Glutamatergic neuron (in vitro differentiated cells): ENCODE results near the gene ADARB2. TPM values are rescaled to one million over a fixed set of nuclear protein-coding genes. Genes with fewer than 3 reads are reported as not detected.

Experiments
- DNase-seq: peaks from one replicate; pipeline ENCODE4 v3.0.0; 2022
- H3K27ac Mint-ChIP-seq: one replicate; pipeline ENCODE4 v1.8.0; 2020; ENCODE audit warnings: mild to moderate bottlenecking, mixed read lengths, inconsistent platforms; ENCODE audit not compliant: unreplicated experiment
- H3K27me3 Mint-ChIP-seq: one replicate; pipeline ENCODE4 v1.8.0; 2020; ENCODE audit warnings: mild to moderate bottlenecking, moderate library complexity, mixed read lengths, inconsistent platforms; ENCODE audit not compliant: unreplicated experiment
- H3K36me3 Mint-ChIP-seq: one replicate; pipeline ENCODE4 v1.8.0; 2020; ENCODE audit warnings: mild to moderate bottlenecking, mixed read lengths, inconsistent platforms; ENCODE audit not compliant: unreplicated experiment
- H3K4me1 Mint-ChIP-seq: one replicate; pipeline ENCODE4 v1.8.0; 2020; ENCODE audit warnings: mild to moderate bottlenecking, low read depth, mixed read lengths, inconsistent platforms; ENCODE audit not compliant: unreplicated experiment
- H3K4me3 Mint-ChIP-seq: one replicate; pipeline ENCODE4 v1.8.0; 2020; ENCODE audit warnings: mild to moderate bottlenecking, mixed read lengths, inconsistent platforms; ENCODE audit not compliant: unreplicated experiment
- H3K9me3 Mint-ChIP-seq: one replicate; pipeline ENCODE4 v1.8.0; 2020; ENCODE audit warnings: mild to moderate bottlenecking, moderate library complexity, mixed read lengths, inconsistent platforms; ENCODE audit not compliant: unreplicated experiment
- CTCF ChIP-seq: fragments of 200-600 bp; sonication (generic); IDR thresholded peaks from one replicate; pipeline ENCODE4 v1.5.0; 2021; ENCODE audit not compliant: partially characterized antibody, unreplicated experiment
- total RNA-seq: library from RNA; stranded (reverse); fragmentation: NEBNext Ultra II Directional; extraction: Animal tissue kit (Norgen Biotek cat#: 25700); gene quantifications from one replicate; pipeline ENCODE4 v1.2.1, GENCODE V29; 2021; ENCODE audit not compliant: unreplicated experiment

ADARB2 gene
- total RNA-seq, 1 donor from 2014 or later = 20.6 TPM

- peaks cover 6% of the 10 kb centered on the region for H3K27me3 Mint-ChIP-seq
- no peak overlapping the region for H3K4me3 Mint-ChIP-seq
- H3K36me3 Mint-ChIP-seq = peaks cover 5% of the 10 kb centered on the region
- H3K4me1 Mint-ChIP-seq = peaks cover 41% of the 10 kb centered on the region
- no peak for TF ChIP-seq CTCF
- H3K27ac Mint-ChIP-seq = peak overlapping the region; percentile 1
- H3K9me3 Mint-ChIP-seq = peaks cover 17% of the 10 kb centered on the region
- DNase-seq = no peak
Measured at GRCh38 chr10:1299041-1299726, 438.1 kb downstream of the ADARB2 start.

DNA sequence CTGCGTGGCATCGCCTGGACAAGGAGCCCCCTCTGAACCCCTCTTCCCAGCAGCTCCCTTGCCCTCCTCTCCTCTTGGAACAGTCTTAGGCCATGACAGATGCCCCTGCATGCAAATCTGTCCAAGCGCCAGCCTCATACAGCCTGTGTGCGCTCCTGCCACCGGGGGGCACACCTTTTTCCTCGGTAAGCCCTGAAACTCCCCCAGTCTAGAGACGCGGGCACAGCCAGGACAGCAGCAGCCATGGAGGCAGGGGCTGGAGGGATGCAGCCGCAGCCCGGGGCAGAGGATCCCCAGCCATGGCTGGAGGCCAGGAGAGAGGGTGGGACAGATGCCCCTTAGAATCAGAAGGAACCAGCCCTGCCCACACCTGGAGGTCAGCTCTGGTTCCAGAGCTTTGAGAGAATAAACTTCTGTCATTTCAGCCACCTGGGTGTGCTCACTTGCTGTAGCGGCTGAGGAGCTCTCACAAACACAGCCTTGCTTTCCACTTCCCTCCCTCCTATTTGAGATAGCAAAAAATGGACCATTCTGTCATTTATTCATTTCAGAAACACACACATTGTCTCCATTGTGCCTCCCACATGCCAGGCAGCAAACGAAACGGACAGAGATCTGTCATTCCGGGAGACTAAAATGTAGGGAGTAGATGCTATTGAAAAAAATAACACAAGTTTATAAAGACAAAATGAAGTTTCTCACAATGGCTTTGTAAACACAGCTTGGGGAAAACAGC is 439.6 kb downstream of the ADARB2 start:
- H3K9me3 Mint-ChIP-seq = peaks cover 23% of the 10 kb centered on the region
- peak; percentile 9 for TF ChIP-seq CTCF
- H3K4me1 Mint-ChIP-seq = peaks cover 52% of the 10 kb centered on the region
- peak overlapping the region; percentile 80 for H3K27ac Mint-ChIP-seq
- peaks cover 5% of the 10 kb centered on the region for H3K36me3 Mint-ChIP-seq
- peaks cover 12% of the 10 kb centered on the region for H3K27me3 Mint-ChIP-seq
- DNase-seq = no peak
- H3K4me3 Mint-ChIP-seq = peak overlapping the region; percentile 73

DNA sequence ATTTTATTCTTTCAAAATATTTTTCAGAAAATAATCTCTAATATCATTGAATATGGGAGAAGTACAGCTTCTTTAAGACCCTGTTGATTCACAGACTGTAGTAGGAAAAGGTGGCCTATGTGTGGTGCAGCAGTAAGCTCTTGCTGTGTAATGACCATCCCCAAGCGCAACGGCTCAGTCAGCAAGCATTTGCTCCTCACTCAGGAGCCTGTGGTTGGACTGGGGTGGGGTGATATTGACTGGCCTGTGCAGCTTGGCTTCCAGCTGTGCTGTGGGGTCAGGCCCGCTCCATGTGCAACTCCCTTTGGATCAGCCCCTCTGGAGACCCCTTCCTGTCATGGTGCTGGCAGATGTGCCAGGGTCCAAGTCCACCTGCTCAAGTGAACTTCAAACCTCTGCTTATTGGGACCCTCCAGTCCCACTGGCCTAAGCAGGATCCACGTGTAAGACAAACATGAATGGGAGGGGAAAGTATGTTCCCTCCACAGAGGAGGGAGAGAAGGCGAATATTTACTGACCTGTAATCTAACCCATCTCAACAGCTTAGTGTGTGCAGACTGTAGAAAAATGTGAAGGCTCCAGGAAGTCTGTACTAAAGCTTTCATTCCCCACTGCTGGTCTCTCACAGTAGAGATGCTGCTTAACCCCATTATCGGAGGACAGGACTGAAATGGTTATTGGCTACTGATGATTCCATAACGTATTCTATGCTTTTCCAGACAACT is 441.4 kb downstream of the ADARB2 start:
- DNase-seq = no peak
- Mint-ChIP-seq H3K4me1 (peaks cover 69% of the 10 kb centered on the region), H3K9me3 (peaks cover 24% of the 10 kb centered on the region), H3K27ac (peak overlapping the region; percentile 80), H3K27me3 (peaks cover 12% of the 10 kb centered on the region), H3K4me3 (no peak overlapping the region), H3K36me3 (peaks cover 5% of the 10 kb centered on the region)
- no peak for TF ChIP-seq CTCF

DNA sequence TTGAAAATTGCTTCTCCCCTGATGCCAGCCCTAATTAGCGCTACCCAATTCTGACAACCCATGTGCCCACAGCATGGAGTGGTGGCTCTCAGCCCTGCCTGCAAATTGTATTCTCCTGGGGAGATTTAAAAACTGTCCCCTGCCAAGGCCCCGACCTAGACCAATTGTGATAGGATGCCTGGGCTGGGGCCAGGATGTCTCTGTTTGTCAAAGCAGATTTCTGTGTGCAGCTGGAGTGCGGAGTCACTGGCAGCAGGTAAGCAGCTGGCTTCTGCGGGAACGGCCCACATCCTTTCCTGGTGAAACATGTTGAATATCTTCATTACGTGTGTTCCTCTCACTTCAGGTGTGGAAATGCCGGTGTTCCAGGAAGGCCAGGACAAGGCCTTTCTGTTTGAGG is 442.6 kb downstream of the ADARB2 start:
- peak overlapping the region; percentile 35 for H3K4me3 Mint-ChIP-seq
- TF ChIP-seq CTCF = no peak
- H3K36me3 Mint-ChIP-seq = peaks cover 5% of the 10 kb centered on the region
- H3K27me3 Mint-ChIP-seq = peaks cover 7% of the 10 kb centered on the region
- no peak for DNase-seq
- peaks cover 76% of the 10 kb centered on the region for H3K4me1 Mint-ChIP-seq
- peaks cover 23% of the 10 kb centered on the region for H3K9me3 Mint-ChIP-seq
- H3K27ac Mint-ChIP-seq = peak overlapping the region; percentile 95
